Loucy (cell line): ENCODE measurements around the gene CEP85L.

Experiments
- H2AFZ ChIP-seq: fragments of 200-600 bp; sonication (generic); 2 replicates; pipeline ENCODE4 v1.6.0; 2016; ENCODE audit warnings: antibody characterized with exemption, mild to moderate bottlenecking, low read length, moderate library complexity
- H3F3A ChIP-seq: fragments of 200-600 bp; 2 replicates; pipeline ENCODE4 v1.6.0; 2016; ENCODE audit warnings: antibody characterized with exemption, low read depth, mild to moderate bottlenecking
- H3K27me3 ChIP-seq: fragments of 200-600 bp; sonication (generic); 2 replicates; pipeline ENCODE4 v1.6.1; 2014; ENCODE audit warnings: low read length, mild to moderate bottlenecking; ENCODE audit not compliant: insufficient read depth, poor library complexity, severe bottlenecking
- H3K36me3 ChIP-seq: fragments of 200-600 bp; sonication (generic); 2 replicates; pipeline ENCODE4 v1.6.1; 2016; ENCODE audit warnings: low read length; ENCODE audit not compliant: insufficient read depth
- H3K4me1 ChIP-seq: fragments of 200-600 bp; sonication (generic); 2 replicates; pipeline ENCODE4 v1.5.1; 2014; ENCODE audit warnings: low read length, mild to moderate bottlenecking; ENCODE audit not compliant: insufficient read depth, poor library complexity, severe bottlenecking
- H3K4me2 ChIP-seq: fragments of 200-600 bp; sonication (generic); 2 replicates; pipeline ENCODE4 v1.6.0; 2014; ENCODE audit warnings: antibody characterized with exemption, low read length, low read depth, mild to moderate bottlenecking; ENCODE audit not compliant: poor library complexity, severe bottlenecking
- H3K4me3 ChIP-seq: fragments of 200-600 bp; sonication (generic); 2 replicates; pipeline ENCODE4 v1.5.1; 2014; ENCODE audit warnings: low read length, mild to moderate bottlenecking, mixed read lengths; ENCODE audit not compliant: poor library complexity, severe bottlenecking
- H3K79me2 ChIP-seq: fragments of 200-600 bp; sonication (generic); 2 replicates; pipeline ENCODE4 v1.6.1; 2014; ENCODE audit warnings: low read length; ENCODE audit not compliant: insufficient read depth
- H3K9ac ChIP-seq: fragments of 200-600 bp; sonication (generic); 2 replicates; pipeline ENCODE4 v1.6.0; 2014; ENCODE audit warnings: mild to moderate bottlenecking, low read depth, low read length, moderate library complexity; ENCODE audit not compliant: poor library complexity, severe bottlenecking
- H3K9me2 ChIP-seq: fragments of 200-600 bp; sonication (generic); replicated peaks from 2 replicates; pipeline ENCODE4 v1.6.1; 2016; ENCODE audit warnings: low read depth, low read length, mixed read lengths
- H3K9me3 ChIP-seq: fragments of 200-600 bp; sonication (generic); 2 replicates; pipeline ENCODE4 v1.6.1; 2014; ENCODE audit warnings: mild to moderate bottlenecking, antibody characterized with exemption, low read length, low read depth; ENCODE audit not compliant: insufficient read depth
- H4K20me1 ChIP-seq: fragments of 200-600 bp; sonication (generic); 2 replicates; pipeline ENCODE4 v1.6.0; 2014; ENCODE audit warnings: antibody characterized with exemption, low read length, mild to moderate bottlenecking; ENCODE audit not compliant: insufficient read depth, poor library complexity, severe bottlenecking
- CTCF ChIP-seq: fragments of 200-600 bp; sonication (generic); conservative IDR thresholded peaks from 2 replicates; pipeline ENCODE4 v1.5.1; 2014; ENCODE audit warnings: mild to moderate bottlenecking, antibody characterized with exemption, low read length
- EZH2phosphoT487 ChIP-seq: fragments of 200-600 bp; IDR thresholded peaks from 2 replicates; pipeline ENCODE4 v1.6.1; 2018; ENCODE audit warnings: antibody characterized with exemption, mild to moderate bottlenecking, moderate library complexity, borderline replicate concordance

The CEP85L gene

GRCh38 chr6:118485601-118486550, 165.5 kb downstream of the CEP85L start:
- peaks cover 18% of the 10 kb centered on the region; the same call in 1 of the 2 replicates for H3K9me3 ChIP-seq
- H3K4me1 ChIP-seq: no peaks in the 10 kb centered on the region
- TF ChIP-seq CTCF (no peak), EZH2phosphoT487 (no peak)
- no peaks in the 10 kb centered on the region for H3F3A ChIP-seq
- H3K79me2 ChIP-seq: no peaks in the 10 kb centered on the region
- no peak overlapping the region for H3K9ac ChIP-seq
- H3K4me2 ChIP-seq: no peak overlapping the region
- no peaks in the 10 kb centered on the region for H3K27me3 ChIP-seq
- H3K36me3 ChIP-seq: peaks cover 40% of the 10 kb centered on the region
- H3K9me2 ChIP-seq: no peaks in the 10 kb centered on the region
- H3K4me3 ChIP-seq: no peak overlapping the region
- H4K20me1 ChIP-seq: no peaks in the 10 kb centered on the region
- no peak overlapping the region for H2AFZ ChIP-seq

- H3K36me3 ChIP-seq: peaks cover 12% of the 10 kb centered on the region; the same call in 1 of the 2 replicates
Observed at GRCh38 chr6:118476551-118476950, 174.8 kb downstream of the CEP85L start.

DNA sequence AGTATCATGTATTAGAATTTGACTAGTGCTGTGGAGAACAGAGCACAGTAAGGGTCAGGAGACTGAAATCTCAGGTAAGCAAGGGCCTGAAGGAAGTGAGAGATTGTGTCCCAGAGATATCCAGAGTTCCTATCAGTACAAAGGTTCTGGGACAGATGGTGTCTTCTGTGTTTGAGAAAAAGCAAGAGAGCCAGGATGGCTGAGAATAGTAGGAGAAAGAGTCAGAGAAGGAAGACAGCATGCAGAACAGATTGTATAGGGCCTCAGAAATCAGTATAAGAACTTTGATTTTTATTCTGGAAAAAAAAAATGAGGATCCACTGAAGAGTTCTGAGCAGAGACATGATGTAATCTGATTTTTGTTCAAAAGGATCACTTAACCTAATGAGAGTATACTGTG, 178.1 kb downstream of the CEP85L start:
- no peak overlapping the region for H3K4me3 ChIP-seq
- H3K9me2 ChIP-seq: no peaks in the 10 kb centered on the region
- no peaks in the 10 kb centered on the region for H3K9me3 ChIP-seq
- H3K27me3 ChIP-seq: no peaks in the 10 kb centered on the region
- no peaks in the 10 kb centered on the region for H3K4me1 ChIP-seq
- no peaks in the 10 kb centered on the region for H3F3A ChIP-seq
- H4K20me1 ChIP-seq: no peaks in the 10 kb centered on the region
- H3K4me2 ChIP-seq: no peak overlapping the region
- H3K9ac ChIP-seq: no peak overlapping the region
- H3K79me2 ChIP-seq: no peaks in the 10 kb centered on the region
- no peak overlapping the region for H2AFZ ChIP-seq
- no peak for TF ChIP-seq EZH2phosphoT487
- no peak for TF ChIP-seq CTCF
- peaks cover 20% of the 10 kb centered on the region; the same call in 1 of the 2 replicates for H3K36me3 ChIP-seq

More at GRCh38 chr6:118476551-118476950, 174.8 kb downstream of the CEP85L start:
- no peaks in the 10 kb centered on the region for H3K79me2 ChIP-seq
- TF ChIP-seq CTCF (no peak), EZH2phosphoT487 (no peak)
- H3F3A ChIP-seq: no peaks in the 10 kb centered on the region
- H3K9me3 ChIP-seq: no peaks in the 10 kb centered on the region
- no peaks in the 10 kb centered on the region for H3K9me2 ChIP-seq
- H3K9ac ChIP-seq: no peak overlapping the region
- H3K4me2 ChIP-seq: no peak overlapping the region
- no peaks in the 10 kb centered on the region for H4K20me1 ChIP-seq
- no peaks in the 10 kb centered on the region for H3K27me3 ChIP-seq
- no peak overlapping the region for H3K4me3 ChIP-seq
- H3K4me1 ChIP-seq: no peaks in the 10 kb centered on the region
- no peak overlapping the region for H2AFZ ChIP-seq
